SK-N-SH (cell line): ENCODE data around the gene TUBA4A.

Source experiments
- FOXJ3 ChIP-seq: sonication (generic); formaldehyde crosslinking; IDR thresholded peaks from 2 replicates; pipeline ENCODE4 v1.5.1; 2020; ENCODE audit warnings: mild to moderate bottlenecking, missing genetic modification reagents
- GABPA ChIP-seq: IDR thresholded peaks from 2 replicates; pipeline ENCODE4 v1.4.0; 2012; ENCODE audit warnings: low read depth, mild to moderate bottlenecking
- JUND ChIP-seq: IDR thresholded peaks from 2 replicates; pipeline ENCODE4 v1.4.0; 2012
- NFIC ChIP-seq: IDR thresholded peaks from 2 replicates; pipeline ENCODE4 v1.4.0; 2012; ENCODE audit warnings: borderline replicate concordance
- NRF1 ChIP-seq: IDR thresholded peaks from 2 replicates; pipeline ENCODE4 v1.6.1; 2012; ENCODE audit warnings: low read depth, mild to moderate bottlenecking, low read length
- RAD21 ChIP-seq: IDR thresholded peaks from 2 replicates; pipeline ENCODE4 v1.6.1; 2012; ENCODE audit warnings: mild to moderate bottlenecking, low read length
- RCOR1 ChIP-seq: fragments of 150-350 bp; IDR thresholded peaks from 2 replicates; pipeline ENCODE4 v1.6.1; 2017; ENCODE audit warnings: antibody characterized with exemption, low read length
- TAF1 ChIP-seq: IDR thresholded peaks from 2 replicates; pipeline ENCODE4 v1.6.1; 2012; ENCODE audit warnings: low read depth, mild to moderate bottlenecking, low read length, moderate library complexity, borderline replicate concordance
- TEAD4 ChIP-seq: IDR thresholded peaks from 2 replicates; pipeline ENCODE4 v1.4.0; 2012; ENCODE audit warnings: mild to moderate bottlenecking, borderline replicate concordance; ENCODE audit not compliant: insufficient read depth
- YY1 ChIP-seq: IDR thresholded peaks from 2 replicates; pipeline ENCODE4 v1.4.0; 2012; ENCODE audit warnings: low read depth, mild to moderate bottlenecking
- TF ChIP-seq, protein P1 (sequence below): fragments of 200-600 bp; sonication (generic); IDR thresholded peaks from 2 replicates; pipeline ENCODE4 v1.6.1; 2017; ENCODE audit warnings: antibody characterized with exemption, mild to moderate bottlenecking, moderate library complexity
- TF ChIP-seq, protein P2 (sequence below): fragments of 150-350 bp; IDR thresholded peaks from 2 replicates; pipeline ENCODE4 v1.6.1; 2016; ENCODE audit warnings: mild to moderate bottlenecking, low read depth, low read length
- TF ChIP-seq, protein P3 (sequence below): IDR thresholded peaks from 2 replicates; pipeline ENCODE4 v1.6.1; 2012; ENCODE audit warnings: mild to moderate bottlenecking, low read depth, low read length, moderate library complexity

DNA sequence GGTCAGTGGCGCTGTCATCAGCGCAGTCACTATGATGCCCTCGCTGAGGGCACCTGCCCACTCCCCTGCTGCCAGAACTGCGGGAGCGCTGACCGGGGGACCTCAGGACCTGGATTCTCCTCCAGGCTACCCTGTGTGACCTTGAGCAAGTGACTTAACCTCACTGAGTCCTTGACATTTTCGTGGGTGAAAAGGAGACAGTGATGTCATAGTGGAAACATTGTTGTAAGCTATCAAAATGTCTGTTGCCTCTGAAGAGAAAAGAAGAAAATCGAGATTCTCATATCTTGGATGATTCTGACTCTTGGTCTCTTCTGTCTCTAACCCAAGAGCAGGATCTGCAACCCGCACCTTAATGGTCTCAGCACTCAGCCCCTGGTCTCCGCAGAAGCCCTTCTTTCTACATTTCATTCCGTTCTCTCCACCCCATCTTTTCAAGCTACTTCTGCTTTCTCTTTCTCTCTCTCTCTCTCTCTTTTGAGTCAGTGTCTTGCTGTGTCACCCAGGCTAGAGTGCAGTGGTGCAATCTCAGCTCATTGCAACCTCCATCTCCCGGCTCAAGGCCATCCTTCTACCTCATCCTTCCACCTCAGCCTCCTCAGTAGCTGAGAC, 978 bp upstream of the TUBA4A start:
- no peak for TF ChIP-seq NFIC
- no peak for TF ChIP-seq FOXJ3 (CRISPR knock-in tag)
- TF ChIP-seq, protein P1, sequence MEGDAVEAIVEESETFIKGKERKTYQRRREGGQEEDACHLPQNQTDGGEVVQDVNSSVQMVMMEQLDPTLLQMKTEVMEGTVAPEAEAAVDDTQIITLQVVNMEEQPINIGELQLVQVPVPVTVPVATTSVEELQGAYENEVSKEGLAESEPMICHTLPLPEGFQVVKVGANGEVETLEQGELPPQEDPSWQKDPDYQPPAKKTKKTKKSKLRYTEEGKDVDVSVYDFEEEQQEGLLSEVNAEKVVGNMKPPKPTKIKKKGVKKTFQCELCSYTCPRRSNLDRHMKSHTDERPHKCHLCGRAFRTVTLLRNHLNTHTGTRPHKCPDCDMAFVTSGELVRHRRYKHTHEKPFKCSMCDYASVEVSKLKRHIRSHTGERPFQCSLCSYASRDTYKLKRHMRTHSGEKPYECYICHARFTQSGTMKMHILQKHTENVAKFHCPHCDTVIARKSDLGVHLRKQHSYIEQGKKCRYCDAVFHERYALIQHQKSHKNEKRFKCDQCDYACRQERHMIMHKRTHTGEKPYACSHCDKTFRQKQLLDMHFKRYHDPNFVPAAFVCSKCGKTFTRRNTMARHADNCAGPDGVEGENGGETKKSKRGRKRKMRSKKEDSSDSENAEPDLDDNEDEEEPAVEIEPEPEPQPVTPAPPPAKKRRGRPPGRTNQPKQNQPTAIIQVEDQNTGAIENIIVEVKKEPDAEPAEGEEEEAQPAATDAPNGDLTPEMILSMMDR, result no peak
- no peak for TF ChIP-seq RAD21
- no peak for TF ChIP-seq NRF1
- no peak for TF ChIP-seq GABPA
- TF ChIP-seq, protein P2, sequence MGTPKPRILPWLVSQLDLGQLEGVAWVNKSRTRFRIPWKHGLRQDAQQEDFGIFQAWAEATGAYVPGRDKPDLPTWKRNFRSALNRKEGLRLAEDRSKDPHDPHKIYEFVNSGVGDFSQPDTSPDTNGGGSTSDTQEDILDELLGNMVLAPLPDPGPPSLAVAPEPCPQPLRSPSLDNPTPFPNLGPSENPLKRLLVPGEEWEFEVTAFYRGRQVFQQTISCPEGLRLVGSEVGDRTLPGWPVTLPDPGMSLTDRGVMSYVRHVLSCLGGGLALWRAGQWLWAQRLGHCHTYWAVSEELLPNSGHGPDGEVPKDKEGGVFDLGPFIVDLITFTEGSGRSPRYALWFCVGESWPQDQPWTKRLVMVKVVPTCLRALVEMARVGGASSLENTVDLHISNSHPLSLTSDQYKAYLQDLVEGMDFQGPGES, result no peak
- TF ChIP-seq YY1, result no peak
- TF ChIP-seq, protein P3, sequence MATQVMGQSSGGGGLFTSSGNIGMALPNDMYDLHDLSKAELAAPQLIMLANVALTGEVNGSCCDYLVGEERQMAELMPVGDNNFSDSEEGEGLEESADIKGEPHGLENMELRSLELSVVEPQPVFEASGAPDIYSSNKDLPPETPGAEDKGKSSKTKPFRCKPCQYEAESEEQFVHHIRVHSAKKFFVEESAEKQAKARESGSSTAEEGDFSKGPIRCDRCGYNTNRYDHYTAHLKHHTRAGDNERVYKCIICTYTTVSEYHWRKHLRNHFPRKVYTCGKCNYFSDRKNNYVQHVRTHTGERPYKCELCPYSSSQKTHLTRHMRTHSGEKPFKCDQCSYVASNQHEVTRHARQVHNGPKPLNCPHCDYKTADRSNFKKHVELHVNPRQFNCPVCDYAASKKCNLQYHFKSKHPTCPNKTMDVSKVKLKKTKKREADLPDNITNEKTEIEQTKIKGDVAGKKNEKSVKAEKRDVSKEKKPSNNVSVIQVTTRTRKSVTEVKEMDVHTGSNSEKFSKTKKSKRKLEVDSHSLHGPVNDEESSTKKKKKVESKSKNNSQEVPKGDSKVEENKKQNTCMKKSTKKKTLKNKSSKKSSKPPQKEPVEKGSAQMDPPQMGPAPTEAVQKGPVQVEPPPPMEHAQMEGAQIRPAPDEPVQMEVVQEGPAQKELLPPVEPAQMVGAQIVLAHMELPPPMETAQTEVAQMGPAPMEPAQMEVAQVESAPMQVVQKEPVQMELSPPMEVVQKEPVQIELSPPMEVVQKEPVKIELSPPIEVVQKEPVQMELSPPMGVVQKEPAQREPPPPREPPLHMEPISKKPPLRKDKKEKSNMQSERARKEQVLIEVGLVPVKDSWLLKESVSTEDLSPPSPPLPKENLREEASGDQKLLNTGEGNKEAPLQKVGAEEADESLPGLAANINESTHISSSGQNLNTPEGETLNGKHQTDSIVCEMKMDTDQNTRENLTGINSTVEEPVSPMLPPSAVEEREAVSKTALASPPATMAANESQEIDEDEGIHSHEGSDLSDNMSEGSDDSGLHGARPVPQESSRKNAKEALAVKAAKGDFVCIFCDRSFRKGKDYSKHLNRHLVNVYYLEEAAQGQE, result no peak
- TF ChIP-seq TEAD4, result no peak
- TF ChIP-seq JUND, result no peak
- no peak for TF ChIP-seq RCOR1
- TF ChIP-seq TAF1, result no peak
